GM19240 (cell line): ENCODE measurements around the gene PLXNA2.

Experiments
- DNase-seq: peaks from one replicate; pipeline ENCODE4 v3.0.0; 2011; ENCODE audit warnings: low spot score; ENCODE audit not compliant: insufficient read length

PLXNA2 gene

DNA sequence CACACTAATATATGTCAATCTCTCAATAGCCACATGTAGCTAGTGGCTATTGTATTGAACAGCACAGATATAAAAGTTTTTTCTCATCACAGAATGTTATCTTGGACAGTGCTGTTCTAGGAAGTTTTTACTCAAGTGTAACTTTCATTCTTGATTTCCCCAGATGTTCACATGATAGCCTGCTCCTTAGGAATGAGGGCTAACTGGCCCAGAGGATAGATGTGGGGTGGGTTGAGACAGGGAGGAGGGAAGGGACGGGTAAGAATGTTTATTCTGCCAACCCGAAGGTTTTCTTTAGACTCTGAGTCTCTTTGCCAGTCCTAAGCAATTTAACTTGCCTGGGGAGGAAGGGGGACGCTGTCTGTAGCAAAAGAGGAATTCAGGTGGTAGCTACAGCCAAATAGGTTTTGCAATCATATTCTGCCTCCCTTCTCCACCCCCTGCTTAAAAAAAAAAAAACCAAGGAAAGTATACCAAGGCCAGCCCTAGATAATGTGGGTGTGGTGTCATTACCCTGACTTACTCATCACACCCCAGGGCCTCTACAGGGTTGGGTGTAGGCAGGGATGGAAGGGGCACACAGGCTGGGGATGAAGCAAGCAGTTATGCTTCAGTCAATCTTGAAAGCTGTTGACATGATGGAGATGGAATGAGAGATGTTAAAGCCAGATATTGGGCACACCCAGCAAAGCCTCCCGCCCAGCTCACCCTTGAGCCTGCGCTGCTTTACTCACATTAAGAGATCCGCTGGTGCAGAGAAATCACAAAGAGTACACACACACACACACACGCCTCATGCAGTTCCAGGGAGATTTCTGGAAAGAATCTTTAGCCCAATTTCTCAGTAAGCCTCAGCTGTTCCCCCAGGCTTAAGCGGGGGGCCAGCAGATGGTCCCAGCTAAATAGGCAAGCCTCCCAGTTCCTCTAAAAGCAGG is 59.9 kb downstream of the PLXNA2 start:
- no peak for DNase-seq

DNA sequence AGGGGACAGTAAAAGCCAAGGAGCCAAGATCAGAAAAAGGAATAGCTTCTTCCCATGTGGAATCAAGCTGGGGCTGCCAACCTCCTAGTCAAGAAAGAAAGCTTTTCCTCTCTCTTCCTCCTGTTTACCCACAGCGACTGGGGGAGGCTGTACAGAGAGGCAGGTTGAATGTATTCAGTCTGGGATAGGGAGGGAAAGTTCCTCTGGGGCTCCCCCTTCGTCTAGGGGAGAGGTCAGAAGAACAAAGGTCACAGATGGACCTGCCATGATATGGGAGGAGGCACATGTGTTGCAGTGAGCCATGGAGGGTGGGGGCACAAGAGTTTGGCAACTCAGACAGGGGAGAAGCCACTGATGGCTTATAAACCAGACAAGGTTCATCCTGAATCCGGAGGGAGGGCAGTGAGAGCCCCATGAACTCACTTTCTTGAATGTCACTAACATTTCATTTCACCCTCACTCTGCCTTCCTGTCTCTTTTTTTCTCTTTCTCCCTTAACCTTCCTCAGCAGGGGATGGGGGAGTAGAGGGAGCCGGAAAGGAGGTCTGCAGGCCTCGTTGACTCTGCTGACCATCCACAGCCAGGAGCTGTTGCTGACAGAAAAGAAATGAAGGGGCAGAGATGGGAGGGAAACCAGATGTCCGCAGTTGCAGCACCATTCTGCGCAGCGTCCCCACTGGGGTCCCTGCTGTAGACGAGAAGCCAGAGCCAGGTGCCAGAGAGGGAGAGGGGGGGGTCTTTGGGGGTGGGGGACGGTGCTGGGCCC is 61.1 kb downstream of the PLXNA2 start:
- no peak for DNase-seq

DNA sequence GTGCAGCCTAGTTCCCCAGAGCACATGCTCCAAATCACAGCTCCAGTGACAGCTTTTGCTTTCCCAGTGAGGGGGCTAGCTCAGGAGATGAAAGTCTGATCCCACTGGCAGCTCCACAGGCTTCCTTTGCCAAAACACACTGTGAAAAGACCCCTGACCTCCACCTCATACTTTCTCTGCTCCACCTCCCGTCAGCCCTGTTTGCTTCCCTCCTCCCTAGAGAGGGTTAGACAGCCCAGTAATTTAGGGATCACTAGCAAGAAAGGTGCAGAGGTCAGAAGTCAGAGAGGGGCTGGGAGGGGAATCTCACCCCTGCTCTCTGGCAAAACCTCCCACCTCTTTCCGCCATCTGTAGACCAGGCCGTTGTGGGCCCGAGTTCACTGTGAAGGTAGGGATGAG is 62.8 kb downstream of the PLXNA2 start:
- no peak for DNase-seq

DNA sequence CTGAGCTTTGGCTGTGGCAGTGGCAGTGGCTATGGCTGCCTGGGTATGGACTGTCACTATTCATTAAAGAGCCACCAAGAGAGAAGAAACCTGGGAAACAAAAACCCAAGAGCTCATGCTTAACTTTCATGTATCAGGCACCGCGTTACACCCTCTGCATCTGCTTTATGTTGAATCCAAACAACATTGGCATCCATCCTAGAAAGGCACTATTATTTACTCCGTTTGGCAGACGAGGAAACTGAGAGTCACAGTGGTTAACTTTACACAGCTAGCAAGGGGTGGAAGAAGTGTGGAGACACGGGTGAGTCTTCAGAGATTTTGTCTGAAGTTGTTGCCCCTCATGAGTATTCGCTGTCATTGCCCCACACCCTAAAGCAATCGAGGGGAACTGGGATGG is 63.8 kb downstream of the PLXNA2 start:
- no peak for DNase-seq

DNA sequence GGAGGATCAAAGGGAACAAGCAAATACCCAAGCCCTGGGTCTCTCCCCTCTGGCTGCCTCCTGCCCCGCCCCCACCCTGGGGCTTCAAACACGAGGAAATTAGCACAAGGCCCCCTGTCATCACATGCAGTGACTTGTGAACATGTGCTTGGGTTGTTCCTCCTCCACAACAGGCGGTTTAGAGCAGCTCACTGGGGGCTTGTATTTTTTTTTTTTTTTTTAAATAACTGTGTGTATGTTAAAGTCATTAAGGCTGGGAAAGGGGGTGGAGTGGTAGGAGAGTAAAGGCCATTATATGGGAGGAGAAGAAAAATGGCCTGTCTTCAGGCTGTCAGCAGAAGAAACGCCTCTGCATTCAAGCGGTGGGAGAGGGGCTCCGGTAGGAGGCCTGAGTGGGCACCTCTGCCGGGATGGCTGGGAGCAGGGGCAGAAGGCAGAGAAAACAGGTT is 64.2 kb downstream of the PLXNA2 start:
- no peak for DNase-seq

DNA sequence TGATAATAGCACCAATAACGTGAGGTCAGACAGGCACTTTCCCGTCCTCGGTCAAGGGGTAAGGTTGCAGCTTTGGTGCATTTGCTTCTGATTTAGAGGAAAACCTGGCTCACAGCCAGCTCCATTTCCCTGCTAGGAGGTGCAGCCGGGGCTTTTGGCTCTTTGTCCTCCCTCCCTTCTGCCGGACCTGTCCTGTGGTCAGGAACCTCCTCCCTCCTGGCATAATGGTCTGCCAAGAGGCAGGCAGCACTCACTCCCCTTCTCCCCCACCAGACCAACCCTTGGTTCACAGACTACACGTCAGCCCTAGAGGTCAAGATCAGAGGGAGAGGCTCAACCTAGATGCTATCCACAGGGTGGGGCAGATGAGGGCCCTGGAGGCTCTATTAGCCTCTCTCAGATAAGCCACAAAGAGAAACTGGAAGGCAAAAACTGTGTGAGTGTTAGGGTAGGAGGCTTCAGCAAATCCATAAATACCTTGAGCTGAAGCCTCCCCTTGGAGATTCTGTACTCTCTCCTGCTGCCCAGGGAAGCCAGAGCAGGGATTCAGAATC is 64.8 kb downstream of the PLXNA2 start:
- DNase-seq: no peak

DNA sequence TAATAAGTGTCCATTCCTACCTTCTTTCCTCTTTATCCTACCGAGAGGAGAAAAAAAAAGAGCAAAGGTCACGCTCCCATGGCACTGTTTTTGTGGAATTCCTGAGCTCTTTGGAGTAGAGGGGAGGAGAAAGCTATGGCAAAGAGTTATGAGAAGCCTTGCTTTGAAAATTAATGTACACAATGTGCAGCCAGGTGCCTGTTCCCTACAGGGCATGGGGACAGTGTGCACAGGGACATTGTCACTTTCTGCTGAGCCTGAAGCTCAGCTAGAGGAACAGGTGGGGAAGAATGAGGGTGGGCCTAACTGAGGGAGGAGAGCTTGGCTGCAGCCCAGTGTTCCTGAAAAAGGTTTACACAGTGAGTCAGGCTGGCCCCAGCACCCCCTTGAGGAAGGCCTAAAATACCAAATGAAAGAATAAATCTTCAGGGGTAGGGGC is 66.1 kb downstream of the PLXNA2 start:
- DNase-seq: no peak

DNA sequence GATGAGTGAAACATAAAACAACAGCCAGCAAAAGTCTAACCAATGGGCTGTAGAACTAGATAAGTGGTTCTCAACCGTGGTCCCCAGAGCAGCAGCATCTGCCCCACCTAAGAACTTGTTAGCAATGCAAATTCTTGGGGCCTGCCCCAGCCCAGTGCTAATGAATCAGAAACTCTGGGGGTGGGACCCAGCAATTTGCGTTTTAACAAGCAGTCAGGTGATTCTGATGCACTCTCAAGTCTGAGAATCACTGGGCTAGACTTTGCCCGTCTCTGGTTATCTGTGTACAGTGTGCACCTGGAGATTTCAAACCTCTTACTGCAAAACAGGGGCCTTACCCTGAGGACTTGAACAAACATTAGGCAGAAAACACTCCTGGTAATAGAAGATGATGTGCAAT is 66.5 kb downstream of the PLXNA2 start:
- no peak for DNase-seq

DNA sequence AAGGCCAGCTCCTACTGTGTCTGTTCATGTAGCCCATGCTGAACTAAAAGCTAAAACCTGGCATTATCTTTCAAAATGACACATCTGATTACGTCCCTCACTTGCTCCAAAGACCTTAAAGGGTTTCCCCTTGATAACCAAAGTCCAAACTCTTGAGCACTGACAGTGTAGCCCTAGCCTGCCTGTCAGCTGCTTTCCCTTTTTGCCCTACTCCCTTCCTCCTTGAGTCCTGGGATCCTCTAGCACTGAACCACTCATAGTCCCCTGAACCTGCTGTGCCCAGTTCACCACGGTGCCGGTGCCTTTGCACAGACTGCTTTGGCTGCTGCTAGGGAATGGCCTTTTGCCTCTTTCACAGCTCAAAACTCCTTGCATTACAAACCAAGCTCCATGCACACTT is 67.5 kb downstream of the PLXNA2 start:
- DNase-seq: no peak

DNA sequence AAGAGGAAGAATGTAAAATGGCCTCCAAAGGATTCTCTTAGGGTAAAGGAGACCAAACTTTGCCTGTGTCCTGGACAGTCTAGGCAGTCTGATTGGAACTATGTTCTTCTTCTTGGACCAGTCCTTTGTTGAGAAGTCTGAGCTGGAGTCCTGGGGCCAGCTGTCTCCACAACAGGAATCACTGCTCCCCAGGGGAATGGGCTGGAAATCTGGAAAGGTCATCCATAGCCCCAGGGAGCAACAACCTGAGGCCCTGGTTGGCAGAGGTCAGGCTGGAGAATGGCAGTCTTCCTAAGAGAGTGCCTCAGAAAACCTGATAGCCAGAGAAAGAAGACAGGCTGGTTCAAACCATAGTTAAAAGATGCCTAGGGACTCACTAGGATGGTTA is 68.7 kb downstream of the PLXNA2 start:
- no peak for DNase-seq

DNA sequence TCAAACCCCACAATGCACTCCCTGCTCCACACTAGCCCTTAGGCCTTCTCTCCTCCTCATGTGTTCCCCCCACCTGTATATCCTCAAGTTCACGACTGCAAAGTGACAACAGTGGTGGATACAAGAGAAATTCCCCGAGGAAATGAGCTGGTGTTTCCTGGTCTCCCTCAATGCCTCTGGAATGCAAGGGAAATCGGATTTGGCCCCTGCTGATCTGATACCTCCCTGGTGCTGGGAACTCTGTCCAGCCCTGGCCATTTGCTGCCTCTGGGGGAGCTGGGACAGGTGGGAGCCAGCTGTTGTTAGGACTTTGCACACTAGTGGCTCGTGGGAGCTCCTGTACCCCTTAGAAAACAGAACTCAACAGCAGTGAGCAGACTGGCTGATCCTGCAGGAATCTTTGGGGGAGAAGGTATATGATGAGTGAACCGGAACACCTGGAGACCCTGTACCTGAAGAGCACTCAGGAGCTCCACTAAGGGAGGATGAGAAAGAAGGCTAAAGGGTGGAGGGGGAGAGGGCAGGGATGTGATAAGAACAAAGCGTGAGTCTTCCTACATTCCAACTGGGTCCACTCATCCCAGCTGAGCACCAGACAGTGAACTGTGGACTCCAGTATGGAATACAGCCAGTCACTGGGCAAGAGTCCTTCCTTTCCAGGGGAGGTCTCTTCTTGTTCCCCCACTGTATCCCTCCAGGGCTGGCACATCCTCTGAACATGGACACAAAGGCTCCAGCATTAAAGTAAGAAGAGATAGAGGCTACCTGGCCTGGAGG is 69.3 kb downstream of the PLXNA2 start:
- DNase-seq: no peak

DNA sequence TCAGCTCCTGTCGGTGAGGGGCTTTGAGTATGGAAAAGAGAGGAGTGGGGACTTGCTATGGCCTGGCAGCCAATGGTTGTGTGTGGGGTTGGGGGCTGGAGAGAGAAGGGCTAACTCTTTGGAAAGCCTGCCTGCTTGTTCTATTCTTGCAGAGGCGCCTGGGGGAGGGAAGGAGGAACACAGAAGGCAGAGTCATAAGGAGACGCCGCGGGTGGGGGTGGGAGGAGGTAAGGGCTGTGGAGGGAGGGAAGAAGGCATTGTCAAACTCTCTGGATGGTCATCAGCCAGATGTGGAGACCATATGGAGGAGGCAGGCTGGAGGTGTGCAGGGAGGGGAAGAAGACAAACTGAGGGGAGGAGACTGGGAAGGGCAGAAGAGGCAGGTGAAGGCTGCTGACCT is 70.0 kb downstream of the PLXNA2 start:
- no peak for DNase-seq

DNA sequence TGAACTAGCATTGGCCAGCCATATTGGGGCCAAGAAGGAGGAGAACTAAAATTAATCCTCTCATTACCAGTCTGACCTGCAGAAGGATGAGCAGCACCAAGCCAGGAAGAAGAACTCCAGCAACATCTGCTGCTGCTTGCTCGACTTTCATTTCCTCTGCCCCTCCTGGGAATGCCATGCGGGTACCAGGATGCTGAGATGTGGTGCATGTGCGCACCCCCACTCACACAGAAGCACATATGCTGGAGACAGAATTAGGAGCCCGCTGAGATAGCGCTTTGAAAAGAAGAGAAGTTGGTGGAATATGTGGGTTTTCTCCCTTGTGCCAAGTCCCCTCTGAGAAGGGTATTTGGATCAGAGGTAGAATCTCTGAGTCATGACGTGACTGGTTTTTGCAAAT is 70.4 kb downstream of the PLXNA2 start:
- no peak for DNase-seq

DNA sequence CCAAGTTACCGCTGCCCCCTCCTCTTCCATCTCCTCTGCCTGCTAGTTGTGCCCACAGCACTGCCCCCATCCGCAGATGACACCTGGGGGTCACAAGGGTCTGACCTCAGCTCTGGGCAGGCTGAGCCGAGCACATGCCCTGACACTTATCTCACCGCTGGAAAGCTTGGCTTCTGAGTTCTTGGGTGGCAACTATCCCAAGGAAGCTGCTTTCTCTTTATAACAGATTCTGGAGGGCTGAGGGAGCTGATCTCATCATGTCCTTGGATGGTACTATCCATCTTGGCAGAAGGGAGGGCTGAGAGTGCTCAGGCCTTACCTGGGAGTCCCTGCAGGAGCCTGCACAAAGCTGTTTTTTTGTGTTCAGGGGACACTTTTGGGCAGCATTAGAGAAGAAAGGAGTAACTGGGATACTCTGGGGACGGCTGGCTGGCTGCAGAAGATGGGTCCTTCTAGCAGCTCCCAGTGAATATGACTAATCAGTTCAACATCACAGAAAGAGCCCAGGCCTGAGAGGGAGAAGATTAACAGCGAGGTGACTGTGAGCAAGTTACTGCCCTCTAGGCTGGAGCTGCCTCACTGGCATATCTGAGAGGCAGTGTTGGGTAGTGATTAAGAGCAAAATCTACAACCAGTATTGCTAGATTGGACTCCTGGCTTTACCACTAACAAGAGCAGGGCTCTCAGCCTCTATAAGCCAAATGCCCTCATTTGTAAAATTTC is 71.6 kb downstream of the PLXNA2 start:
- DNase-seq: no peak

DNA sequence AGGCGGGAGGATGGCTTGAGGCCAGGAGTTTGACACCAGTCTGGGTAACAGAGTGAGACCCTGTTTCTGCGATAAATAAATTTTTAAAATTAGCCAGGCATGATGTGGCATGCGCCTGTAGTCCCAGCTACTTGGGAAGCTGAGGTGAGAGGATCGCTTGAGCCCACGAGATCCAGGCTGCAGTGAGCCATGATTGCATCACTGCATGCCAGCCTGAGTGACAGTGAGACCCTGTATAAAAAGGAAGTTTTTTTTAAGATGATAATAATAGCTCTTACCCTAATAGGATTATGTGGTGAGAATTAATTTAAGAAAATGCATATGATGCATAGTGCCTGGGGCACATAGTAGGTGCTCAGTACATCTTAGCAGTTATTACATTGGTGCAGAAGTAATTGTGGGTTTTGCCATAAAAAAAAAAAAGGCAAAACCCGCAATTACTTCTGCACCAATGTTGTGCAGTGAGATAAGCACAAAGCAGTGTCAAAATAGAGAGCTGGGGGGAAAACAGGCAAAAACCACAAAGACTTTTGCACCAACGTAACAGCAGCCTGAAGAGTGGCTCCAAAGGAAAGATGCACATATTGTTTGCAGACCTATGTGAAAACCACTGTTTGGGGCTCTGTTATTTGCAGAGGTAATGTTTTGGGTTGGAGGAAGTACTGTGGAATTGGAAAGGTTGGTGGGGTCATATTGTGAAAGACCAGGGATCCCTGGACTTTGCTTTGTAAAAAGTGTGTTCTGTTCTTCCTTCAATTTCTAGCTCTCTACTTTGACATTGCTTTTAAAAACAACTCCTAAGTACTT is 72.4 kb downstream of the PLXNA2 start:
- no peak for DNase-seq

DNA sequence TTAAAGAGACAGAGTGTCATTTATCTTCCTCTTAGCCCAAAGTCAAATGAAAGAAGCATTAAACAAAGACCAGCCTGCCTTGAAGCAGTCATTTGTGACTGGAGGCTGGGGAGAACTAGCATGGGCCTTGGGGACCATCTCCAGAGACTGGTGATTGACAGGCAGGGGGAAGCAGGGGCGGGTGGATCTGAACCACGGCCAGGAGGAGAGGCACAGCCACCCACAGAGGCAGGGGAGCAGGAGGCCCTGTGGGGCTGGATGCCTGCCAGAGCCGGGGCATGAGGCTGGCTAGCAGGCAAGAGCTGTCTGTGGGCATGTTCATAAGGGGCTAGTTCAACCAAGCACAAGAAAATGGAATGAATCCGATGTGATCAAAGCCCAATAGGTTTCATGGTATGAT is 73.9 kb downstream of the PLXNA2 start:
- DNase-seq: no peak

DNA sequence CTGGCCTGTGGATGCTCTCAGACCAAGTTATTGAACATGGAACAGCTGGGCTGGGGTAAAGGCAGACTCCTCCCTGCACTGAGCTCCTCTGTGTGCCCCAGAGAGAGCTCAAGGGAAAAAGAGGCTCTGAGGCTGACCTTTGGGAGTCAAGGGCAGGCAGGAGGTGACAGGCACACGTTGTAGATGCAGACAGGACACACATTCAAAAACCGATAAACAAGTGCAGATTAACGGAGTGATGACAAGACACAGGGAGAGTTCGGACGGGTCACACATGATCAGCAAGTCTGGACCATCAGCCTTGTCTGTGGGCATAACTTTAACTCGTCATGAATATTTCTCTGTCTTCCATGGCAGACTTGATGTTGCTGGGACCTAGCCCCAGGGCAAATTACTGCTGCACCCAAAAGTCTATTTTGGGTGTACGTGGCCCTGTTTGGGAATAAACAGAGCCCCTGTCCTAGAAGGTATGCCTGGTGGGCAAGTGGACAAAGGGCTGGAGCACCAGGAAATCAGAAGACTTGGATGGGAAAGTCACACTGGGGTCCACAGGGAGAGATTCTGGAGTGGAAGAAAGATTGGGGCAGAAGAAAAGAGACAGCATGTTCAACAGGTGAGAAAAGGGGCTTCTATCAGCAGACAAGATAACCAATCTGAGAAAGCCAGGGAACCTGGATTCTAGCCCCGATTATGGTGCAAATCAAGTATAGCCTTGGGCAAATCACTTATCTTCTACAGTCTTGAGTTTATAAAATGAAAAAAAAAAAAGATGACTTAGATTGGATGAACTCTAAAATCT is 74.9 kb downstream of the PLXNA2 start:
- no peak for DNase-seq

DNA sequence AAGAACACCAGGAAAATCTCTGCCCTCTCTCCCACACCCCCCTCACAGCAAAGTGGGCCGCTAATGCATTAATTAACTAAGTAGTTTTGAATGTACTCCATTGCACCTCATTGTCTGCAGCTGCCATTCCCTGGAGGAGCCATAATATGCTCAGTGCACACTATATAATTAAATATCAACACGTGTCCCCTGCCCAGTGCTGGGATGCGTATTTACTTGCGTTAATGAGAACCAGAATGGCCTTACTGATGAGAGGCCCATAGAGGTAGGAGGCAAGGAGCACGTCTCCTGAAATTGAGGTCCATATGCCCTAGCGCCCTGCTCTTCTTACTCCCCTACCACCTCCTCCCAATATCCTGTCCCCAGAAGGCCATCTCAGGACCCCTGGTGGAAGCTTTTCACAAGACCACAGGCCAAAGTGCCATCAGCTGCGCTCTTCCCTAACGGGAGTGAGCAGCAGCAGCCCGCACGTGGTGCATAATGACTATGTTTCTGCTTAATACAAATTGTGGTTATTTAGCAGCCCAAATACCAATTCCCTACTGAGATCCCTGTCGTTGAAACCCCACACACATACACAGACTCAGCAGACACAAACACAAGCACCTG is 76.8 kb downstream of the PLXNA2 start:
- DNase-seq: no peak
